IMR-90 (cell line): ENCODE data around the gene ANKRD37.

Source experiments
- CTCF ChIP-seq: conservative IDR thresholded peaks from 2 replicates; pipeline ENCODE4 v1.5.1; 2012; ENCODE audit warnings: mild to moderate bottlenecking, low read depth, low read length, improper control_type of control experiment
- ELK1 ChIP-seq: fragments of 150-350 bp; IDR thresholded peaks from 2 replicates; pipeline ENCODE4 v1.6.1; 2016; ENCODE audit warnings: low read depth, mild to moderate bottlenecking, low read length, moderate library complexity, borderline replicate concordance
- MAFK ChIP-seq: IDR thresholded peaks from 2 replicates; pipeline ENCODE4 v1.6.1; 2012; ENCODE audit warnings: low read depth, low read length, improper control_type of control experiment
- POLR2A ChIP-seq: IDR thresholded peaks from 2 replicates; pipeline ENCODE4 v1.6.1; 2012; ENCODE audit warnings: mild to moderate bottlenecking, low read depth, low read length
- RCOR1 ChIP-seq: IDR thresholded peaks from 2 replicates; pipeline ENCODE4 v1.6.1; 2012; ENCODE audit warnings: mild to moderate bottlenecking, low read length, improper control_type of control experiment; ENCODE audit not compliant: insufficient replicate concordance
- RFX5 ChIP-seq: IDR thresholded peaks from 2 replicates; pipeline ENCODE4 v1.8.0; 2012; ENCODE audit warnings: low read depth, mild to moderate bottlenecking, low read length, moderate library complexity

- TF ChIP-seq CTCF (no peak), RCOR1 (no peak), POLR2A (no peak), MAFK (no peak), RFX5 (no peak), ELK1 (no peak)
Measured at GRCh38 chr4:185384930-185385331, 11.7 kb upstream of the ANKRD37 start.
